SK-N-MC (cell line): ENCODE results near the gene EMSY.
"Not testable (repeated sequence)": the region's sequence is repeated elsewhere in the genome, so short reads cannot be mapped to it uniquely, and the experiment has no call there.

Experiments used
- DNase-seq: peaks from one replicate; pipeline ENCODE4 v3.0.0-alpha.2; 2011; ENCODE audit warnings: low read depth, low spot score
- H3K27ac ChIP-seq: fragments of 200-600 bp; sonication (generic); 2 replicates; pipeline ENCODE4 v1.5.1; 2016; ENCODE audit warnings: mixed run types
- H3K36me3 ChIP-seq: fragments of 200-600 bp; sonication (generic); 2 replicates; pipeline ENCODE4 v1.6.1; 2017; ENCODE audit warnings: antibody characterized with exemption, low read length, mixed read lengths; ENCODE audit not compliant: insufficient read depth
- H3K4me3 ChIP-seq: fragments of 200-600 bp; sonication (generic); 2 replicates; pipeline ENCODE4 v1.5.1; 2016
- H3K9ac ChIP-seq: fragments of 200-600 bp; sonication (generic); 2 replicates; pipeline ENCODE4 v1.8.0; 2017; ENCODE audit warnings: mixed run types, mixed read lengths; ENCODE audit not compliant: insufficient read length
- H3K9me3 ChIP-seq: fragments of 200-600 bp; sonication (generic); 2 replicates; pipeline ENCODE4 v1.6.1; 2017; ENCODE audit warnings: low read depth, mild to moderate bottlenecking, antibody characterized with exemption, low read length, moderate library complexity, mixed read lengths
- EZH2 ChIP-seq: fragments of 200-600 bp; sonication (generic); IDR thresholded peaks from one replicate; pipeline ENCODE4 v1.6.1; 2017; ENCODE audit warnings: antibody characterized with exemption
- FOXP2 ChIP-seq: optimal IDR thresholded peaks from 2 replicates; pipeline ENCODE3; 2011; ENCODE audit warnings: mild to moderate bottlenecking, moderate library complexity; ENCODE audit not compliant: insufficient read depth; ENCODE audit errors: extremely low read length, control extremely low read depth
- POLR2AphosphoS5 ChIP-seq: IDR thresholded peaks from 2 replicates; pipeline ENCODE4 v1.6.1; 2012; ENCODE audit warnings: mild to moderate bottlenecking, low read depth, low read length, borderline replicate concordance

EMSY gene

DNA sequence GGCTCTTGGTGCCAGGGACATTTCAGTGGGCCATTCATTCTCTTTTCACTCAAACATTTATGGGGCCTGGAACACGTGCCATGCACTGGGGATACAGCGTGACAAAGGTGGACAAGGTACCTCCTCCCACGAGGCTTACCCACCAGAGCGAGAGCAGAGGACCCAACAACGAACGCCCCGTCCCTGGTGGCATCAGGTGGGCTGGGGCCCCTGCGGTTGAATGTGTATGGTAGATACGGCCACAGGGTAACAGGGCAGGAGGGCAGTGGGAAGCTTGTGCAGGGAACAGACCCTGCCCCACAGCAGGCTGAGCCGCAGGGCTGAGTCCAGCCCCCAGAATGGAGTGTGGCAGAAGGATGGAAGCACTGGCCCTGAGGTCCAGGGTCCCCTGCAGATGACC is 144.7 kb downstream of the EMSY start:
- H3K27ac ChIP-seq, result no peak overlapping the region
- H3K9ac ChIP-seq, result no peak overlapping the region
- no peak for TF ChIP-seq POLR2AphosphoS5
- no peak for TF ChIP-seq FOXP2
- TF ChIP-seq EZH2, result no peak
- H3K36me3 ChIP-seq, result no peaks in the 10 kb centered on the region
- DNase-seq, result no peak
- H3K4me3 ChIP-seq, result no peak overlapping the region
- H3K9me3 ChIP-seq, result no peaks in the 10 kb centered on the region

DNA sequence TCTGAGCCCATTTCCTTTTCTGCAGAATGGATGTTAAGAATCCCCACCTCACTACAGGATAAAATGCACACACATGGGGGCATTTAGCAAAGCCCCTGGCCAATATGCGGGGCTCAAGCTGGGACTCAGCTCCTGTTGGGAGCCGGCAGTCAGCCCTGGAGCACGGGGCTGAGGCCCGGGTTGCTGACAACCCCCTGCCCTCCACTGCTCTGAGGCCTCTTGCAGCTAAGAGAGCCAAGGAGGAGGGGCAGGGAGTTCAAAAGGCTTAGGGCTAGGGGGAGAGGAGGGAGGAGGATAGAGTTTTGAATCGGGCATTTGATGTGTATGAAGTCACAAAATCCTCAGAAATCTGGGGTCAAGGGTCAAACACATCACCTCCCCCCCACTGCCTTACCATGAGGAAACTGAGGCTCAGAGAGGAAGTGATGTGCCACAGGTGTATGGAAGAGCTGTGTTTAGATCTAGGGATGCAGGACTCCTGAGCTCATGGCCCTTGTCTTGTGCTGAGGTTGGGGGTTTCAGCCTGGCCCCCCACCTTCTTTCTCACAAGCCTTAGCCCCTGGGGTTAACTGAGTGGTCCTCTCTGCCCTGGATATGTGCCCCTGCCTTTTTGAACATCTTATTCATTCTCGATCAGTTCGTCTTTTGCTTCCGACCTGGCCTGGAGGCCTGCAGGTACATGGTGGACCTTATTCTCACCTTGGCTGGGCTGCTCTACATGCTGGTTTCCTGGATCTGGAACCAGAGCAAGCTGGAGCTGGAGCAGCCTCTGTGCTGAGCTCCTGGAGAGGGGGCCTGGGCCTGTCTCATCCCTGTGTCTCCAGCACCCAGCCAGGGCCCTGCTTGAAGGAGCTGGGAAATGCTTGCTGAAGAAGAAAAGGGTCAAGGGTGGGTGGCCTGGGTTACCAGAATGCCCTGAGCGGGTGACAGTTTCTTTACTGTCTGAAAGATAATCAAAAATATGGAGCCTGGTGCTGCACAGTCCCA is 145.4 kb downstream of the EMSY start:
- no peak for DNase-seq
- H3K9ac ChIP-seq, result no peak overlapping the region
- H3K9me3 ChIP-seq, result no peaks in the 10 kb centered on the region
- no peak overlapping the region for H3K4me3 ChIP-seq
- TF ChIP-seq FOXP2 (no peak), POLR2AphosphoS5 (no peak), EZH2 (no peak)
- H3K36me3 ChIP-seq, result no peaks in the 10 kb centered on the region
- no peak overlapping the region for H3K27ac ChIP-seq

DNA sequence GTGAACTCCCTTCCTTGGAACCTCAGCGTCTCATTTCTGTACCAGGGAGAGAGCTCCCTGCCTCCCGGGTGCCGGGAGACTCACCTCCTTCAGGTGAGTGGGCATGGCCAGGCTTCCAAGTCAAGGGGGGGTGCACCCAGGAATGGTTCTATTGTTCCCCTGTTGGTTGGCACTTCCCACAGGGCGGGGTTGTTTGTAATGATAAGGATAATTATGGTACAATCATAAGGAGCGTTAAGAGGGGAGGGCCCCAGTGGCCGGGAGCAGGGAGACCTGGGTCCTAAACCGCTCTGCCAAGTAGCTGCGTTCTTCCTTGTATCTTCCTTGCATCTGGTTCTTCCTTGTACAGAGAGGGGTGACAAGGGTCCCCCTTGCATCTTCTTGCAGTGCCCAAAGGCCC is 146.6 kb downstream of the EMSY start:
- no peak for TF ChIP-seq FOXP2
- TF ChIP-seq EZH2, result no peak
- no peak for TF ChIP-seq POLR2AphosphoS5
- Histone ChIP-seq H3K9ac (no peak overlapping the region), H3K27ac (no peak overlapping the region), H3K4me3 (no peak overlapping the region), H3K9me3 (no peaks in the 10 kb centered on the region), H3K36me3 (no peaks in the 10 kb centered on the region)
- no peak for DNase-seq

DNA sequence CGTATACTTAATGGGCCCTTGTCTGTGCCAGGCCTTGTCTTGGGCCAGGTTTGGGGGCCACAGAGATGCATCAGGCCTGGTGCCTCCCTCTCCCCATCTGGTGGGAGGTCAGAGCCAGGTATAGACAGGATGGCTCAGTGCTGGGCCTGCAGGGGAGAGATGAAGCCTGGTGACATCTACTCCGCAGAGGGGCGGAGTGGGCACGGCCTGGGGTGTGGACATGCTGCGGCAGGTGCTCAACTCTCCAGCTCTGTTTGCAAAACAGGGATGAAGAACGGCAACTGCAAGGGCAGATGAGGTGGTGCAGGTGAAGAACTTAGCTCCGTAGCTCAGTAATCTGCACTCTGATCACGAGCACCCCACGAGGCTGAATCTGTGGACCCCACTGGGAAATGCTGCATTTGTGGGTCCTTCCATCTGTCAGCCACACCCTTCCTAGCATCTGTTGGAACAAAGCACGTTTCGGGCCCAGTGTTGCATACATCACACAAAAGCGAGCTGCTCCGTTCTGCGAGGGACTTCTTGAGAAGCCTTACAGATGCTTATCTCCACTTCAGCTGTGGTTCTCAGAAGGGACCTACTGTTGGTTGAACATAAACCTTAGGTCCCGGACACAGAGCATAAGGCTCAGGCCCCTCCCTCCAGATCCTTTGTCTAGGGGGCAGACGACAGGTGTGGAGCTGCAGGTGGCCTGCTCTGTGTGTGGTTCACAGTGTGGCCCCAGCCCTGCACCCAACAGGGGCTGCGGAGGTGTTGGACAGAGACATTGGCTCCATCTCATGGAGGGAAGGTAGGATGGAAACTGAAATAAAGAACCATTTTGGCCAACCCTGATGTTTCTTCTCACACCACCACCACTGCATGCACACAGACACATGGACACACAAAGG is 147.5 kb downstream of the EMSY start:
- H3K36me3 ChIP-seq, result no peaks in the 10 kb centered on the region
- H3K9me3 ChIP-seq, result no peaks in the 10 kb centered on the region
- TF ChIP-seq POLR2AphosphoS5, result no peak
- TF ChIP-seq FOXP2, result no peak
- TF ChIP-seq EZH2, result no peak
- no peak overlapping the region for H3K27ac ChIP-seq
- no peak for DNase-seq
- no peak overlapping the region for H3K9ac ChIP-seq
- no peak overlapping the region for H3K4me3 ChIP-seq

DNA sequence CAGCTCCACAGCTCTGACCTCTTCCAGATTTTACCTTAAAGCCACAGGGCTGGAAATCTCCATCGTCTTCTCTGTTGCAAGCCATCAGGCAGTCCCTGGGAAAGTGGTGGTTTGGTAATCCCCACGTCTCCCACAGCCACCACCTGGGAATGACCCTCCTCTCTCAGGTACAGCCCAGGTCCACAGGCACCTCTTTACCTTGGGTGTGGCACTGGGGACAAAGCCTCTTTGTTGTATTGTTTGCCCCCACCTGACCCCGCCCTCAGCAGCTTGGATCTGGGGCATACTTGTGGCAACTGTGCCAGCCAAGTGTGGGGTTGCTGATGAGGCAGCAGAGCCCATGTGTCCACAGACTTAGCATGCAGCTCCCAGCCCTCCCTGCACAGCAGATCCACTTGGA is 148.1 kb downstream of the EMSY start:
- no peak for DNase-seq
- no peak overlapping the region for H3K9ac ChIP-seq
- no peak overlapping the region for H3K4me3 ChIP-seq
- no peak overlapping the region for H3K27ac ChIP-seq
- TF ChIP-seq EZH2 (no peak), FOXP2 (no peak)
- no peaks in the 10 kb centered on the region for H3K36me3 ChIP-seq
- H3K9me3 ChIP-seq, result no peaks in the 10 kb centered on the region

DNA sequence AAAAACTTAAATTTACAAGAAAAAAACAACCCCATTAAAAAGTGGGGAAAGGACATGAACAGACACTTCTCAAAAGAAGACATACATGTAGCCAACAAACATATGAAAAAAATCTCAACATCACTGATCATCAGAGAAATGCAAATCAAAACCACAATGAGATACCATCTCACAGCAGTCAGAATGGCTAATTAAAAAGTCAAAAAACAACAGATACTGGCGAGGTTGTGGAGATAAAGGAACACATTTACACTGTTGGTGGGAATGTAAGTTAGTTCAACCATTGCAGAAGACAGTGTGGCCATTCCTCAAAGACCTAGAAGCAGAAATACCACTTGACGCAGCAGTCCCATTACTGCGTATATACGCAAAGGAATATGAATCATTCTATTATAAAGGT is 150.3 kb downstream of the EMSY start:
- H3K4me3 ChIP-seq, H3K9me3 ChIP-seq, DNase-seq: not testable (repeated sequence)

DNA sequence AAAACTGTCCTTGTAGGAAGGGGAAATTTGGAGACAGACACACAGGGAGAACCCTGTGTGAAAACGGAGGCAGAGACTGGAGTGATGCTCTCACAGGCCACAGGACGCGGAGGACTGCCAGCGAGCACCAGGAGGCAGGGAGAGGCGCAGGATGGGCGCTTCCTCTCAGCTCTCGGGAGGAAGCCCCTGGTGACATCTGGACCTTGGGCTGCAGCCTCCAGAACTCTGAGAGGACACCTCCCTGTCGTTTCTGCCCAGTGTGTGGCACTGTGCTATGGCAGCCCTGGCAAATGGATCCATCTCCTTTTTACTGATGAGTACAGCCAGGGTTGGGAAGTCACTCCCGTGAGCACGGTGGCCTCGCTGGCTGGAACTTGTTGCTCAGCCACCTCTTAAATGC is 151.8 kb downstream of the EMSY start:
- H3K9ac ChIP-seq, result no peak overlapping the region
- no peaks in the 10 kb centered on the region for H3K9me3 ChIP-seq
- H3K4me3 ChIP-seq, result no peak overlapping the region
- no peak for DNase-seq
- TF ChIP-seq EZH2, result no peak
- no peaks in the 10 kb centered on the region for H3K36me3 ChIP-seq
- H3K27ac ChIP-seq, result no peak overlapping the region

More for the DNA sequence above, 150.3 kb downstream of the EMSY start:
- H3K9ac ChIP-seq, H3K36me3 ChIP-seq, H3K27ac ChIP-seq: not testable (repeated sequence)

DNA sequence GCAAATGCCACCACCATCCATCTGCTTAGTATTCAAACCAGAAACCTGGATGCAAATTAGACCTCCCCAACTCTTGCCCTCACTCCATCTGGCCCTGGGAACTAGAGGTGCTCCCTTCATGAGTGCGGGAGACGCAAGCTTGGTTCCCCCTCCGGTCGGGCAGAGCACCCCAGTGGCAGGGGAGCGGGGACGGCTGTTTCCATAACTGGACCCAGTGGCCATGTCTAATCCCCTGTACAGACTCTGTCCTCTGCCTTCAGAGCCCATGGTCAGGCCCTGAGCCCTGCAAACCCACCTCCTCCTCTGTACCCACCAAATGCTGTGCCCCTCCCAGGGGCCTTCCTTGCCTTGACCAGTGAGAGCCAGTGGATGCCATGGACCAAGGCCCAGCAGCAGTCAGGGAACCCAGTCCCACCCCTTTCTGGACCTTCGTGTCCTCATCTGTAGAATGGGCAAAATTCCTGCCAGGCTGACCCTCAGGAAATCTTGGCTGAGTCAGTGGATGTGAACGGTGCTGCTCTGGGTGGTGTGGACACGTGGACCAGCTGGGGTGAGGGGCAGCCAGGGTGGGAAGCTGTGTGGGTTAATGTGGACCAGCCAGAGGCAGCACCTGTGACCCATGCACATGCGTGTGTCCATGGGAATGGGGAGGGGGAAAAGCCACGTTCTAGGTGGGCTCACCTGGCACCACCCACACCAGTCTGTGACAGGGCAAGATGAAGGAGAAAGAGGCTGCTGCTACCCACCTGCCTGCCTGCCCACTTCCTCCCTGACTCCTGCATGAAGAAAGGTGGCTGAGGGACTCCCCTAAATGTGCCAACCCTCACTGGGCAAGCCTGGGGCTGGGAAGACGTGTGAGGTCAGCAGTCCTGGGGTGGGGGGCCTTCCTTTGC is 153.0 kb downstream of the EMSY start:
- Histone ChIP-seq H3K27ac (no peak overlapping the region), H3K36me3 (no peaks in the 10 kb centered on the region), H3K9me3 (no peaks in the 10 kb centered on the region), H3K4me3 (no peak overlapping the region), H3K9ac (no peak overlapping the region)
- no peak for DNase-seq
- TF ChIP-seq EZH2 (no peak), FOXP2 (no peak), POLR2AphosphoS5 (no peak)
